H1 (cell line): Measurements from ENCODE around the gene LGALS16.

Experiments used
- JUN ChIP-seq: IDR thresholded peaks from 2 replicates; pipeline ENCODE4 v1.6.1; 2011; ENCODE audit warnings: low read depth, mild to moderate bottlenecking, improper control_type of control experiment, low read length
- KDM4A ChIP-seq: IDR thresholded peaks from one replicate; pipeline ENCODE4 v1.7.1; 2012; ENCODE audit warnings: low read depth, mild to moderate bottlenecking, moderate library complexity, low read length, inconsistent platforms; ENCODE audit not compliant: severe bottlenecking
- KDM5A ChIP-seq: fragments of 200-600 bp; IDR thresholded peaks from 2 replicates; pipeline ENCODE4 v1.7.1; 2012; ENCODE audit warnings: mild to moderate bottlenecking, low read length, inconsistent platforms, mixed read lengths
- PHF8 ChIP-seq: fragments of 200-600 bp; sonication (generic); conservative IDR thresholded peaks from 2 replicates; pipeline ENCODE4 v1.7.1; 2012; ENCODE audit warnings: low read depth, mild to moderate bottlenecking, inconsistent platforms, low read length, moderate library complexity
- POLR2A ChIP-seq, 2 experiments: IDR thresholded peaks; 1 replicate in 1 of 2; 2 replicates in 1 of 2; pipeline ENCODE4 v1.6.1; 2011; ENCODE audit warnings: low read depth in 2 of 2, low read length in 2 of 2, mild to moderate bottlenecking in 2 of 2; ENCODE audit errors: control extremely low read depth in 1 of 2
- SP1 ChIP-seq: IDR thresholded peaks from 2 replicates; pipeline ENCODE4 v1.6.1; 2011; ENCODE audit warnings: low read depth, low read length
- SP2 ChIP-seq: IDR thresholded peaks from 2 replicates; pipeline ENCODE4 v1.6.1; 2012; ENCODE audit warnings: mild to moderate bottlenecking, low read length, inconsistent platforms
- YY1 ChIP-seq: IDR thresholded peaks from 2 replicates; pipeline ENCODE4 v1.6.1; 2011; ENCODE audit warnings: low read depth, mild to moderate bottlenecking, low read length
- TF ChIP-seq, protein P1 (sequence below), 3 experiments: IDR thresholded peaks; 1 replicate in 2 of 3; 2 replicates in 1 of 3; pipeline versions ENCODE4 v1.5.1 to v1.6.1; 2011; ENCODE audit warnings: low read length in 3 of 3, mild to moderate bottlenecking in 3 of 3, inconsistent platforms in 2 of 3, low read depth in 1 of 3, moderate library complexity in 1 of 3; ENCODE audit not compliant: insufficient read depth in 1 of 3; ENCODE audit errors: control extremely low read depth in 1 of 3

DNA sequence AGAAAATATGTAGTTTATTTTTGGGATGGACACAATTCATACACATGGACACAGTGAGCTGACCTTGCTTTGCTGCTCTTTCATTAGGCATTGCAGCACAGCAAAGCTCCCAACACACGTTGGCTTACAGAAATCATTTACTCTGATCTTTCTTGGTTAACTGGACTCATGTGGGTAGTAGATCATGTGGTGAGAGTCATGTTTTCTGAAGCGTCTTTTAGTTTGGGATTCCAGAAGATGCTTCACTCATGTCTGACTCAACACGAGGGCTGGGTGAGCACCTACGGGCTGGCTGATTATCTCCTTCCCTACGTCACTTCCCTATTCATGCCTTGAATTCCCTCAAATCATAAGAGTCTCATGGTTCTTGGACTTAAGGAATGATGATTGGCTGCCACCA, 12.1 kb upstream of the LGALS16 start:
- TF ChIP-seq, protein P1, sequence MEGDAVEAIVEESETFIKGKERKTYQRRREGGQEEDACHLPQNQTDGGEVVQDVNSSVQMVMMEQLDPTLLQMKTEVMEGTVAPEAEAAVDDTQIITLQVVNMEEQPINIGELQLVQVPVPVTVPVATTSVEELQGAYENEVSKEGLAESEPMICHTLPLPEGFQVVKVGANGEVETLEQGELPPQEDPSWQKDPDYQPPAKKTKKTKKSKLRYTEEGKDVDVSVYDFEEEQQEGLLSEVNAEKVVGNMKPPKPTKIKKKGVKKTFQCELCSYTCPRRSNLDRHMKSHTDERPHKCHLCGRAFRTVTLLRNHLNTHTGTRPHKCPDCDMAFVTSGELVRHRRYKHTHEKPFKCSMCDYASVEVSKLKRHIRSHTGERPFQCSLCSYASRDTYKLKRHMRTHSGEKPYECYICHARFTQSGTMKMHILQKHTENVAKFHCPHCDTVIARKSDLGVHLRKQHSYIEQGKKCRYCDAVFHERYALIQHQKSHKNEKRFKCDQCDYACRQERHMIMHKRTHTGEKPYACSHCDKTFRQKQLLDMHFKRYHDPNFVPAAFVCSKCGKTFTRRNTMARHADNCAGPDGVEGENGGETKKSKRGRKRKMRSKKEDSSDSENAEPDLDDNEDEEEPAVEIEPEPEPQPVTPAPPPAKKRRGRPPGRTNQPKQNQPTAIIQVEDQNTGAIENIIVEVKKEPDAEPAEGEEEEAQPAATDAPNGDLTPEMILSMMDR (IDR thresholded peaks at IDR 0.05; ENCODE audit: control extremely low read depth in 1 of 3, insufficient read depth in 1 of 3, low read depth in 1 of 3, low read length in 3 of 3): no peak
- TF ChIP-seq KDM4A (no peak), KDM5A (no peak), PHF8 (no peak), JUN (no peak), SP2 (no peak), POLR2A (IDR thresholded peaks at IDR 0.05; ENCODE audit: control extremely low read depth in 1 of 2, low read depth in 2 of 2, low read length in 2 of 2) (no peak), YY1 (no peak), SP1 (no peak)
